ENCODE results near the gene CYP2A7.
"Not testable (repeated sequence)": the region's sequence is repeated elsewhere in the genome, so short reads cannot be mapped to it uniquely, and the experiment has no call there.

Gene CYP2A7

GRCh38 chr19:40836754-40837429, 45.1 kb downstream of the CYP2A7 start:
- no peak for ATAC-seq
- Mint-ChIP-seq H3K4me1 (peaks cover 17% of the 10 kb centered on the region), H3K4me3 (no peak overlapping the region), H3K9me3 (no peaks in the 10 kb centered on the region), H3K27me3 (no peaks in the 10 kb centered on the region), H3K27ac (no peak overlapping the region)
- DNase-seq: no peak

GRCh38 chr19:40833728-40834533, 48.1 kb downstream of the CYP2A7 start:
- not testable (repeated sequence) for H3K9me3 Mint-ChIP-seq, H3K27me3 Mint-ChIP-seq, H3K27ac Mint-ChIP-seq, DNase-seq, ATAC-seq
- Mint-ChIP-seq H3K4me3 (peak overlapping the region; percentile 27 to 46), H3K4me1 (peaks cover 17% of the 10 kb centered on the region)

GRCh38 chr19:40832431-40832790, 49.6 kb downstream of the CYP2A7 start:
- H3K4me3 Mint-ChIP-seq, H3K27me3 Mint-ChIP-seq, H3K27ac Mint-ChIP-seq, DNase-seq, ATAC-seq, H3K9me3 Mint-ChIP-seq: not testable (repeated sequence)
- H3K4me1 Mint-ChIP-seq: peaks cover 17% of the 10 kb centered on the region

DNA sequence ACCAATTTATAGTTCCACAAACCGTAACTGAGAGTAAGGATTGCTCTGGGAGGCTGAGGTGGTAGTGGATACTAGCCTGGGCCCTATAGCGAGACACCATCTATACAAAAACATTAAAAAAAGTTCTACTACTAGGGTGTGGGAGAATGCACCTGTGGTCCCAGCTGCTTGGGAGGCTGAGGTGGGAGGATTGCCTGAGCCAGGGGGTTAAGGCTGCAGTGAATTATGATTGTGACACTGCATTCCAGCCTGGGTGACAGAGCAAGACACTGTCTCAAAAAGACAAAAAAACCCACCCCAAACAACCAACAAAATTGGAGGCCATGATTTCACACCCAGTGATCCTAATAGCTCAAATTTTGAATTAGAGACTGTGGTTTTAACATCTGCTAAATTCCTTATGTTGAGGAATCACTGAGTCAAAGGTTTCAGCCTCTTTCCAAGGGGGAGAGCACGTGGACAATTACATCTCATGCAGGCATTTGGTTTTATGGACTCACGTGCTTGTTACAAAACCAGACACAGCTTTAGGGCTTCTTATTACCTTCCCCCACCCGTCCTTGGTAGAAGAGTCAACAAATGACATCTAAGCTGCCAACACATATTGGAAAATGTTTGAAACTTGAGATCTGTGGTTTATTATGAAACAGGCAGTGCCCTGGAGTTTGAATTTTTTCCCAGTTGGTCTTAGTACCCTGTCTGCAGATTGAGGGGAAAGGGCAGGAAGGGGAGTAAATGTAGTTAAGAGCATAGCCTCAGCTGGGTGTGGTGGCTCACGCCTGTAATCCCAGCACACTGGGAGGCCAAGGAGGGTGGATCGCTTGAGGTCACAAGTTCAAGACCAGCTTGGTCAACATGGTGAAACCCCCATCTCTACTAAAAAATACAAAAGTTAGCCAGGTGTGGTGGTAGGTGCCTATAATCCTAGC, 50.3 kb downstream of the CYP2A7 start:
- no peak for DNase-seq
- no peak overlapping the region for H3K27ac Mint-ChIP-seq
- H3K4me3 Mint-ChIP-seq: no peak overlapping the region
- ATAC-seq: no peak
- H3K27me3 Mint-ChIP-seq: no peaks in the 10 kb centered on the region
- no peaks in the 10 kb centered on the region for H3K9me3 Mint-ChIP-seq
- peaks cover 24% of the 10 kb centered on the region for H3K4me1 Mint-ChIP-seq

- not testable (repeated sequence) for H3K9me3 Mint-ChIP-seq, H3K27me3 Mint-ChIP-seq, H3K4me3 Mint-ChIP-seq, ATAC-seq, H3K27ac Mint-ChIP-seq, DNase-seq
- peaks cover 34% of the 10 kb centered on the region for H3K4me1 Mint-ChIP-seq
These were observed 51.3 kb downstream of the CYP2A7 start for GRCh38 chr19:40830741-40831140.

DNA sequence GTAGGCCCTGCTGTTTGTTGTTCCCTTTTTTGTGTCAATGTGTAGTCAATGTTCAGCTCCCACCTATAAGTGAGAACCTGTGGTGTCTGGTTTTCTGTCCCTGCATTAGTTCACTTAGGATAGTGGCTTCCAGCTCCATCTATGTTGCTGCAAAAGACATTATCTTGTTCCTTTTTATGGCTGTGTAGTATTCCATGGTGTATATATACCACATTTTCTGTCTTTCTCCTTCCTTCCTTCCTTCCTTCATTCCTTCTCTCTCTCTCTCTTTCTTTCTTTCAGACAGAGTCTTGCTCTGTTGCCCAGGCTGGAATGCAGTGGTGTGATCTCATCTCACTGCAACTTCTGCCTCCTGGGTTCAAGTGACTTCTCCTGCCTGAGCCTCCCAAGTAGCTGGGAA, 52.8 kb downstream of the CYP2A7 start:
- peaks cover 45% of the 10 kb centered on the region for H3K4me1 Mint-ChIP-seq
- no peak overlapping the region for H3K27ac Mint-ChIP-seq
- H3K9me3 Mint-ChIP-seq: no peaks in the 10 kb centered on the region
- H3K4me3 Mint-ChIP-seq: no peak overlapping the region
- ATAC-seq: no peak
- no peaks in the 10 kb centered on the region for H3K27me3 Mint-ChIP-seq
- DNase-seq: no peak

- no peak overlapping the region for H3K27ac Mint-ChIP-seq
These were observed 54.4 kb downstream of the CYP2A7 start for GRCh38 chr19:40827386-40828247.

GRCh38 chr19:40826699-40827385, 55.2 kb downstream of the CYP2A7 start:
- Mint-ChIP-seq H3K4me1 (peaks cover 43% of the 10 kb centered on the region), H3K4me3 (peak overlapping the region in 1 of 2 donors; percentile 8), H3K27ac (peak overlapping the region; percentile 47 to 69)
- not testable (repeated sequence) for H3K27me3 Mint-ChIP-seq, H3K9me3 Mint-ChIP-seq
- DNase-seq (peak in 1 of 2 donors; percentile 39), ATAC-seq (peak; percentile 78)

More at GRCh38 chr19:40827386-40828247, 54.4 kb downstream of the CYP2A7 start:
- DNase-seq (no peak), ATAC-seq (no peak)
- H3K9me3 Mint-ChIP-seq: no peaks in the 10 kb centered on the region
- peaks cover 45% of the 10 kb centered on the region for H3K4me1 Mint-ChIP-seq
- no peak overlapping the region for H3K4me3 Mint-ChIP-seq
- H3K27me3 Mint-ChIP-seq: no peaks in the 10 kb centered on the region

GRCh38 chr19:40826312-40826698, 55.7 kb downstream of the CYP2A7 start:
- not testable (repeated sequence) for H3K27me3 Mint-ChIP-seq, DNase-seq, H3K27ac Mint-ChIP-seq, H3K9me3 Mint-ChIP-seq, ATAC-seq
- Mint-ChIP-seq H3K4me3 (peak overlapping the region in 1 of 2 donors; percentile 22), H3K4me1 (peaks cover 43% of the 10 kb centered on the region)

- peak overlapping the region in 1 of 2 donors; percentile 22 for H3K4me3 Mint-ChIP-seq
- peaks cover 43% of the 10 kb centered on the region for H3K4me1 Mint-ChIP-seq
- H3K27ac Mint-ChIP-seq: peak overlapping the region in 1 of 2 donors; percentile 51
- not testable (repeated sequence) for ATAC-seq, DNase-seq, H3K27me3 Mint-ChIP-seq, H3K9me3 Mint-ChIP-seq
These were observed 56.5 kb downstream of the CYP2A7 start for GRCh38 chr19:40825460-40826095.
